Measurements from ENCODE around the gene RBM33.

- TF ChIP-seq POLR2A (IDR thresholded peaks at IDR 0.05) (no peak), POLR2AphosphoS5 (IDR thresholded peaks at IDR 0.05) (no peak)
- TF ChIP-seq, protein P1, sequence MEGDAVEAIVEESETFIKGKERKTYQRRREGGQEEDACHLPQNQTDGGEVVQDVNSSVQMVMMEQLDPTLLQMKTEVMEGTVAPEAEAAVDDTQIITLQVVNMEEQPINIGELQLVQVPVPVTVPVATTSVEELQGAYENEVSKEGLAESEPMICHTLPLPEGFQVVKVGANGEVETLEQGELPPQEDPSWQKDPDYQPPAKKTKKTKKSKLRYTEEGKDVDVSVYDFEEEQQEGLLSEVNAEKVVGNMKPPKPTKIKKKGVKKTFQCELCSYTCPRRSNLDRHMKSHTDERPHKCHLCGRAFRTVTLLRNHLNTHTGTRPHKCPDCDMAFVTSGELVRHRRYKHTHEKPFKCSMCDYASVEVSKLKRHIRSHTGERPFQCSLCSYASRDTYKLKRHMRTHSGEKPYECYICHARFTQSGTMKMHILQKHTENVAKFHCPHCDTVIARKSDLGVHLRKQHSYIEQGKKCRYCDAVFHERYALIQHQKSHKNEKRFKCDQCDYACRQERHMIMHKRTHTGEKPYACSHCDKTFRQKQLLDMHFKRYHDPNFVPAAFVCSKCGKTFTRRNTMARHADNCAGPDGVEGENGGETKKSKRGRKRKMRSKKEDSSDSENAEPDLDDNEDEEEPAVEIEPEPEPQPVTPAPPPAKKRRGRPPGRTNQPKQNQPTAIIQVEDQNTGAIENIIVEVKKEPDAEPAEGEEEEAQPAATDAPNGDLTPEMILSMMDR (IDR thresholded peaks at IDR 0.05 in 8 of 11, conservative IDR thresholded peaks at IDR 0.05 in 3 of 11) = no peak
Observed at GRCh38 chr7:155820788-155821187, 176.3 kb downstream of the RBM33 start.
